ENCODE data around the gene KIAA1191. TPM values are rescaled to one million over a fixed set of nuclear protein-coding genes. Genes with fewer than 3 reads are reported as not detected.
A peak's percentile ranks its signal among the peaks of the same experiment; 100 is the strongest.

Gene KIAA1191
- total and polyA plus RNA-seq, 9 of the 15 experiments (the other 6 are each of a cell fraction or from before 2014, with no cell fraction given): 31.0 to 80.2 (median 45.7) TPM

DNA sequence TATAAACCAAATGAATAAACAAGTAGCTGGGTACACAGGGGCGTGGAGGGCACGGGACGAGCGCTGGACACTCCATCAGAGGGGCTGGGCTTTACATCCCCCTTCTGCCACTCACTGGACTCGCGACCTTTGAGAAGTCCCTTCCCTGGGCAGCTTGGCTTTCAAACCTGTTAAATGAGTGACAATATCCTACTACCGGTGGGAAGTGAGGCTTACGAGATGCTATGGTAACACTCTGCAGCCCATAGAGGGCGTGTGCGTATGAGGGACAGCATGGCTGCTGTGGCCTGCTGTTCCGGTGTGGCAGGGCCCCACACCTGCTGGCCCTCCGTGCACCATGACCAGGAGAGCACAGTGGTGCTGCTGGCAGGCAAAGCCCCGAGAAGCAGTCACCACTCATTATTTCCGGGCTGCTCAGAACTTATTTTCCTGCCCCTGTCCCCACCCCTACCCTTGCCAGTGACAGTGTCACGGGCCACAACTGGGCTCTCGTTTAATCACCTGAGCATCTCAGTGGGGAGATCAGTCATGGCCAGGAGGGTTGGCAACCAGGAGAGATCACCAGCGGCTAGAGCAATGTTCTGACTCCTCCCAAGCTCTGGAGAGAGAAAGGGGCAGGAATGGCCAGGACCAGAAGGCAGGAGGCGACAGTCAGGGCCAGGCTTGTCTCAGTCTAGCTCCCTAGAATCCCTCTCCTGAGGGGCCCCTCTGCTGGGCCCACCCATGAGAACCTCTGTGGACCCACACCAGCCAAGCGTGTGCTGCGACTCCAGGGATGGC is 44.3 kb upstream of the KIAA1191 start (continued):
- TF ChIP-seq, protein P1, sequence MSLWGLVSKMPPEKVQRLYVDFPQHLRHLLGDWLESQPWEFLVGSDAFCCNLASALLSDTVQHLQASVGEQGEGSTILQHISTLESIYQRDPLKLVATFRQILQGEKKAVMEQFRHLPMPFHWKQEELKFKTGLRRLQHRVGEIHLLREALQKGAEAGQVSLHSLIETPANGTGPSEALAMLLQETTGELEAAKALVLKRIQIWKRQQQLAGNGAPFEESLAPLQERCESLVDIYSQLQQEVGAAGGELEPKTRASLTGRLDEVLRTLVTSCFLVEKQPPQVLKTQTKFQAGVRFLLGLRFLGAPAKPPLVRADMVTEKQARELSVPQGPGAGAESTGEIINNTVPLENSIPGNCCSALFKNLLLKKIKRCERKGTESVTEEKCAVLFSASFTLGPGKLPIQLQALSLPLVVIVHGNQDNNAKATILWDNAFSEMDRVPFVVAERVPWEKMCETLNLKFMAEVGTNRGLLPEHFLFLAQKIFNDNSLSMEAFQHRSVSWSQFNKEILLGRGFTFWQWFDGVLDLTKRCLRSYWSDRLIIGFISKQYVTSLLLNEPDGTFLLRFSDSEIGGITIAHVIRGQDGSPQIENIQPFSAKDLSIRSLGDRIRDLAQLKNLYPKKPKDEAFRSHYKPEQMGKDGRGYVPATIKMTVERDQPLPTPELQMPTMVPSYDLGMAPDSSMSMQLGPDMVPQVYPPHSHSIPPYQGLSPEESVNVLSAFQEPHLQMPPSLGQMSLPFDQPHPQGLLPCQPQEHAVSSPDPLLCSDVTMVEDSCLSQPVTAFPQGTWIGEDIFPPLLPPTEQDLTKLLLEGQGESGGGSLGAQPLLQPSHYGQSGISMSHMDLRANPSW (CRISPR knock-in tag; IDR thresholded peaks at IDR 0.05): no peak
- TF ChIP-seq RAD21 (CRISPR knock-in tag; conservative IDR thresholded peaks at IDR 0.05 in 1 of 2, IDR thresholded peaks at IDR 0.05 in 1 of 2) (peak in 1 of 2 experiments; percentile 23; a peak in 2 of 4 replicates), PTTG1 (tag; IDR thresholded peaks at IDR 0.05; ENCODE audit: low read depth) (no peak)
- TF ChIP-seq, protein P2, sequence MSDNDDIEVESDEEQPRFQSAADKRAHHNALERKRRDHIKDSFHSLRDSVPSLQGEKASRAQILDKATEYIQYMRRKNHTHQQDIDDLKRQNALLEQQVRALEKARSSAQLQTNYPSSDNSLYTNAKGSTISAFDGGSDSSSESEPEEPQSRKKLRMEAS (CRISPR knock-in tag; IDR thresholded peaks at IDR 0.05): 0 out of 2 replicates have a peak, but pooled peaks have one; percentile 16
